ENCODE data around the gene MTMR11. TPM values are rescaled to one million over a fixed set of nuclear protein-coding genes. Genes with fewer than 3 reads are reported as not detected.
A peak's percentile ranks its signal among the peaks of the same experiment; 100 is the strongest.

Gene MTMR11, protein sequence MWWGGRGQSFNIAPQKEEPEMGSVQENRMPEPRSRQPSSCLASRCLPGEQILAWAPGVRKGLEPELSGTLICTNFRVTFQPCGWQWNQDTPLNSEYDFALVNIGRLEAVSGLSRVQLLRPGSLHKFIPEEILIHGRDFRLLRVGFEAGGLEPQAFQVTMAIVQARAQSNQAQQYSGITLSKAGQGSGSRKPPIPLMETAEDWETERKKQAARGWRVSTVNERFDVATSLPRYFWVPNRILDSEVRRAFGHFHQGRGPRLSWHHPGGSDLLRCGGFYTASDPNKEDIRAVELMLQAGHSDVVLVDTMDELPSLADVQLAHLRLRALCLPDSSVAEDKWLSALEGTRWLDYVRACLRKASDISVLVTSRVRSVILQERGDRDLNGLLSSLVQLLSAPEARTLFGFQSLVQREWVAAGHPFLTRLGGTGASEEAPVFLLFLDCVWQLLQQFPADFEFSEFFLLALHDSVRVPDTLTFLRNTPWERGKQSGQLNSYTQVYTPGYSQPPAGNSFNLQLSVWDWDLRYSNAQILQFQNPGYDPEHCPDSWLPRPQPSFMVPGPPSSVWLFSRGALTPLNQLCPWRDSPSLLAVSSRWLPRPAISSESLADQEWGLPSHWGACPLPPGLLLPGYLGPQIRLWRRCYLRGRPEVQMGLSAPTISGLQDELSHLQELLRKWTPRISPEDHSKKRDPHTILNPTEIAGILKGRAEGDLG
- 1 to 10 TPM; 1.3 TPM for total RNA-seq

DNA sequence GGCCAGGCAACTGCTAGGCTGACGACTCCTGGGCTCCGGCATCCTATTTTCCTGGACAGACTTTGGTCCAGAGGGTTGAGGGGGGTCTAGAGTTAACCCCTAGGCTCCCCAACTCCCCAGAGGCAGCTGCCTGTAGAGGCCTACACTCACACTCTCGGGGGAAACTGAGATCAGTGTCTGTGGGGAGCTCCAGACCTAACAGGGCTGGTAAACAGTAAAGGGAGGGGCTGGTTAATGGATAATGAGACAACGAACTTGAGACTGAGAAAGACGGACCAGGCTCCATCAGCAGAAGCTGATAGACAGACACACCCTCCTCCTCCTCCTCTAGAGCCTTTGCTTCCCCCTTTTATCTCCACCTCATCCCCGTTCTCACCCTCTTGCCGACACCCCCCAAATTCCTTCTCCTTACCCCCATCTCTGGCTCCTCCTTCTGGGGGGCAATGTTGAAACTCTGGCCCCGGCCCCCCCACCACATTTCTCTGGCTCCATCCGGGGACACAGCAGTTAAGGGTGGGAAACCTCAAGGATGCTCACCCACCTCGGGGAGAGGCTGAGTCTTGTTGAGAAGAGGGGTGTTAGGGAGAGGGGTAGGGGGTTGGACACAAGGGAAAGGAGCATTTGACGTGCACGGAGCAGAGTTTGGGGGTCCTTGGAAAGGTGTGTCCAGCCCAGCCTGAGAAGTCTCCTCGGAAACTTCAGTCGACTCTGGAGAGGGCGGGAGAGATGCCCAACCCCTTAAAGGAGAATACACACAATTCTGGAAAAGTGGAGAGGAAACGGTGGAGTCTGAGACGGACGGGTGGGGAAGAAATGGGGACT, at the start of gene MTMR11:
MTMR11 (minus strand) TSS at position 710 of the 822 bp plus-strand sequence; CDS start at position 478, 232 bp downstream.
- no peaks in the 10 kb centered on the region for H3K36me3 Mint-ChIP-seq (ENCODE audit: low read depth)
- CTCF ChIA-PET: interaction anchor here (0.6 kb wide), 2 partner anchors 175 to 405 kb away, joined by 3 to 4 read pairs; no protein-coding TSS in a partner anchor
- peaks cover 2% of the 10 kb centered on the region for H3K27me3 Mint-ChIP-seq
- intact Hi-C loops (cut with DNase I, micrococcal nuclease): no loop called here
- DNase-seq (no peak), ATAC-seq (no peak)
- H3K9me3 Mint-ChIP-seq (ENCODE audit: low read depth): no peaks in the 10 kb centered on the region
- H3K4me3 Mint-ChIP-seq: no peak within 1 kb of the TSS
- POLR2A ChIA-PET: no interaction called here
- peak within 1 kb of the TSS; percentile 51 for H3K27ac Mint-ChIP-seq
- peaks cover 37% of the 10 kb centered on the region for H3K4me1 Mint-ChIP-seq

- intact Hi-C loops (cut with DNase I, micrococcal nuclease): no loop called here
- no peaks in the 10 kb centered on the region for H3K9me3 Mint-ChIP-seq (ENCODE audit: low read depth)
Measured at GRCh38 chr1:149979972-149980540, 43.4 kb upstream of the MTMR11 start.

GRCh38 chr1:149979245-149979971, 42.7 kb upstream of the MTMR11 start:
- no peak overlapping the region for H3K4me3 Mint-ChIP-seq
- CTCF ChIA-PET: interaction anchor here (0.6 to 1.4 kb wide), 3 partner anchors 18 to 159 kb away, joined by 3 to 4 read pairs (median 3); no protein-coding TSS in a partner anchor
- H3K27me3 Mint-ChIP-seq: no peaks in the 10 kb centered on the region
- peaks cover 20% of the 10 kb centered on the region for H3K4me1 Mint-ChIP-seq
- DNase-seq: no peak
- H3K9me3 Mint-ChIP-seq (ENCODE audit: low read depth): no peaks in the 10 kb centered on the region
- peak; percentile 51 for ATAC-seq
- H3K27ac Mint-ChIP-seq: no peak overlapping the region
- H3K36me3 Mint-ChIP-seq (ENCODE audit: low read depth): peaks cover 28% of the 10 kb centered on the region
- POLR2A ChIA-PET: no interaction called here
- intact Hi-C loops (cut with DNase I, micrococcal nuclease): no loop called here

More at GRCh38 chr1:149979972-149980540, 43.4 kb upstream of the MTMR11 start:
- H3K36me3 Mint-ChIP-seq (ENCODE audit: low read depth): peaks cover 24% of the 10 kb centered on the region
- ATAC-seq: no peak
- no peak for DNase-seq
- no peaks in the 10 kb centered on the region for H3K27me3 Mint-ChIP-seq
- H3K27ac Mint-ChIP-seq: no peak overlapping the region
- ChIA-PET CTCF (interaction anchor here (0.6 to 1.4 kb wide), 4 partner anchors 19 to 182 kb away, joined by 3 to 4 read pairs (median 3); no protein-coding TSS in a partner anchor), POLR2A (no interaction called here)
- peaks cover 20% of the 10 kb centered on the region for H3K4me1 Mint-ChIP-seq
- no peak overlapping the region for H3K4me3 Mint-ChIP-seq

DNA sequence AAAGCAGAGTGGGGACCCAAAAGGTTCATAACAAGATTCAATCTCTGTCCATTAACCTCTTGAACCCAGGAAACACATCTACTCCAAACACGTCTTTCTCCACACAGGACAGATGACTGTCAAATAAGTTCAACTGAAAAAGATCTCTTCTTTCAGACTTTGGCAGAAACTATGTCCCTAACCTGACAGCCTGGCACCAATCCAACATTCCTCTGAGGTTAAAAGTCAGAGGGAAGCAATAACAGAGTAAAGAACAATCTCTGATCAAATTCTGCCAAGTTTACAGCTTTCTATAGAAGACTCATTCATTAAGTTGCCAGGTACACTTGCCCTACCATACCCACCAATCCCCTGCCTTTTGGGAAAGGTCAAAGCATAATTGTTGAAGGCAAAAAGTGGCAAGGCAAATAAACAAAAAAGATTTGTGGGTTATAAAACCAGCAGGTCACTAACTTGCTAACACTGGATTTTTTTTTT, 41.9 kb upstream of the MTMR11 start:
- no peak overlapping the region for H3K4me3 Mint-ChIP-seq
- intact Hi-C loops (cut with DNase I, micrococcal nuclease): no loop called here
- H3K36me3 Mint-ChIP-seq (ENCODE audit: low read depth): peaks cover 31% of the 10 kb centered on the region
- DNase-seq (no peak), ATAC-seq (no peak)
- POLR2A ChIA-PET: no interaction called here
- no peaks in the 10 kb centered on the region for H3K27me3 Mint-ChIP-seq
- no peak overlapping the region for H3K27ac Mint-ChIP-seq
- no peaks in the 10 kb centered on the region for H3K9me3 Mint-ChIP-seq (ENCODE audit: low read depth)
- CTCF ChIA-PET: no interaction called here
- peaks cover 20% of the 10 kb centered on the region for H3K4me1 Mint-ChIP-seq

DNA sequence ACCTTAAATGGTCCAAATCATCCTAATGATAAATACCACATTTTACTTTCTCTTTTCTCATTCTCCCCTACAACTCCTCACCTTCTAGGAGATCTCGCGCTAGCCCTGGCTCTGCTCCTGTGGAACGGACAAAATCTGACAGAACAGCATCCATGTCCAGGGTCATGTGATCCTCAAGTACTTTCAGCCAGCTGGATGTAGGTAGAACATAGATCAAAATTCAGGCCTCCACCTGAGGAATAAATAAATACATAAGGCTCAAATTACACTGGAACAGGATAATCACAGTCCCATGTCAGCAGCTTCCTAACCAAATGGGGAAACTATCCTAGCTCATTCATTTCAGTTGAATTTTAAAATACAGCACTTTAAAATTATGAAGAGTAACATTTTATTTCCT, 40.7 kb upstream of the MTMR11 start:
- Mint-ChIP-seq H3K36me3 (ENCODE audit: low read depth) (peaks cover 36% of the 10 kb centered on the region), H3K4me3 (no peak overlapping the region), H3K9me3 (ENCODE audit: low read depth) (no peaks in the 10 kb centered on the region), H3K27ac (no peak overlapping the region), H3K27me3 (no peaks in the 10 kb centered on the region), H3K4me1 (peaks cover 20% of the 10 kb centered on the region)
- ATAC-seq (no peak), DNase-seq (no peak)
- POLR2A ChIA-PET: no interaction called here
- CTCF ChIA-PET: no interaction called here
- intact Hi-C loops (cut with DNase I, micrococcal nuclease): no loop called here

DNA sequence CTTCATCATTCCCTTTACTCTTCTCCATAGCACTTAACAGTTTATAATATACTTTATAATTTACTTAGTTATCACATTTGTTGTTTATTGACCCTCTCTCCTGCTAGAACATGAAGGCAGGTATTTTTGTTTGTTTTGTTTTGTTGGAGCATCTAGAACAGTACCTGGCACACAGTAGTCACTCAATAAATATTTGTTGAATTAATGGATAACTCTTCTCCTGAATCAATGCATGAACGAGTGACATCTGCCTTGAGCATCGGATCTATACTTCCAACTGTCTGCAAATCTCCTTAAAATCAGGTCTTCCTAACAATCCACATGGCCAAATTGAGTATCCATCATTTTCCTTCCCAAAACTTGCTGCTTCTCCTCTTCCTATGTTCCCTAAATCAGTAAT, 35.9 kb upstream of the MTMR11 start:
- Mint-ChIP-seq H3K9me3 (ENCODE audit: low read depth) (no peaks in the 10 kb centered on the region), H3K27ac (no peak overlapping the region), H3K4me3 (no peak overlapping the region), H3K27me3 (no peaks in the 10 kb centered on the region), H3K4me1 (no peaks in the 10 kb centered on the region), H3K36me3 (ENCODE audit: low read depth) (peaks cover 50% of the 10 kb centered on the region)
- DNase-seq (no peak), ATAC-seq (no peak)
- intact Hi-C loops (cut with DNase I, micrococcal nuclease): no loop called here
- CTCF ChIA-PET: interaction anchor here (0.7 to 1.0 kb wide), 2 partner anchors 9 to 206 kb away, joined by 3 read pairs; no protein-coding TSS in a partner anchor
- POLR2A ChIA-PET: no interaction called here

GRCh38 chr1:149967646-149968045, 31.0 kb upstream of the MTMR11 start:
- intact Hi-C loops (cut with DNase I, micrococcal nuclease): no loop called here
- no peaks in the 10 kb centered on the region for H3K27me3 Mint-ChIP-seq
- DNase-seq (no peak), ATAC-seq (no peak)
- H3K4me1 Mint-ChIP-seq: peaks cover 7% of the 10 kb centered on the region
- H3K4me3 Mint-ChIP-seq: no peak overlapping the region
- H3K36me3 Mint-ChIP-seq (ENCODE audit: low read depth): peaks cover 44% of the 10 kb centered on the region
- ChIA-PET POLR2A (no interaction called here), CTCF (interaction anchor here (0.6 kb wide), 1 partner anchor 119 kb away, joined by 3 read pairs; no protein-coding TSS in a partner anchor)
- H3K9me3 Mint-ChIP-seq (ENCODE audit: low read depth): no peaks in the 10 kb centered on the region
- no peak overlapping the region for H3K27ac Mint-ChIP-seq

DNA sequence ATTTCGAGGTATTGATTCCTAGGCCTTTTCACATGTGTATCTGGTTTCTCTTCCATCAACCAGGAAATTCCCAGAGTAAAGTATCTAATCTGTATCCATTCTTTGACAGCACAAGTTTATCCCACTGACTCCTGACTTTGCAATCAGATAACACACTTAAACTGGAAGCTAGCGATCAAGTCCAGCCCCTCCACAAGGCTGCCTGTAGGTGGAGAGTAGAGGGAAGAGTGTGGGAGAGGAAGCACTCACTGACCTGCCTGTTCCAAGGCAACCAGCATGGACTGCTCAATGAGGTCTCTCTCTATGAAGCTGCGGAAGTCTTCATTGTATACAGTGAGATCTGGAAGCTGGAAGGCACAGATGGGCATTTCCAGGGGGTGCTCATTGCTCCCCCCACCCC, 30.4 kb upstream of the MTMR11 start:
- peaks cover 13% of the 10 kb centered on the region for H3K4me1 Mint-ChIP-seq
- no peaks in the 10 kb centered on the region for H3K9me3 Mint-ChIP-seq (ENCODE audit: low read depth)
- no peak for ATAC-seq
- ChIA-PET CTCF (interaction anchor here (0.6 kb wide), 2 partner anchors 44 to 342 kb away, joined by 3 to 4 read pairs; no protein-coding TSS in a partner anchor), POLR2A (no interaction called here)
- intact Hi-C loops (cut with DNase I, micrococcal nuclease): no loop called here
- no peaks in the 10 kb centered on the region for H3K27me3 Mint-ChIP-seq
- no peak overlapping the region for H3K4me3 Mint-ChIP-seq
- no peak overlapping the region for H3K27ac Mint-ChIP-seq
- H3K36me3 Mint-ChIP-seq (ENCODE audit: low read depth): peaks cover 42% of the 10 kb centered on the region
- DNase-seq: no peak

- no peaks in the 10 kb centered on the region for H3K9me3 Mint-ChIP-seq (ENCODE audit: low read depth)
- intact Hi-C loops (cut with DNase I, micrococcal nuclease): no loop called here
- ChIA-PET CTCF (interaction anchor here (0.6 to 1.1 kb wide), 2 partner anchors 45 to 84 kb away, joined by 3 read pairs; no protein-coding TSS in a partner anchor), POLR2A (no interaction called here)
- H3K27me3 Mint-ChIP-seq: no peaks in the 10 kb centered on the region
- H3K4me1 Mint-ChIP-seq: peaks cover 13% of the 10 kb centered on the region
- no peak for DNase-seq
- peaks cover 41% of the 10 kb centered on the region for H3K36me3 Mint-ChIP-seq (ENCODE audit: low read depth)
- H3K27ac Mint-ChIP-seq: no peak overlapping the region
- no peak overlapping the region for H3K4me3 Mint-ChIP-seq
- ATAC-seq: no peak
Measured at GRCh38 chr1:149966405-149966804, 29.7 kb upstream of the MTMR11 start.

DNA sequence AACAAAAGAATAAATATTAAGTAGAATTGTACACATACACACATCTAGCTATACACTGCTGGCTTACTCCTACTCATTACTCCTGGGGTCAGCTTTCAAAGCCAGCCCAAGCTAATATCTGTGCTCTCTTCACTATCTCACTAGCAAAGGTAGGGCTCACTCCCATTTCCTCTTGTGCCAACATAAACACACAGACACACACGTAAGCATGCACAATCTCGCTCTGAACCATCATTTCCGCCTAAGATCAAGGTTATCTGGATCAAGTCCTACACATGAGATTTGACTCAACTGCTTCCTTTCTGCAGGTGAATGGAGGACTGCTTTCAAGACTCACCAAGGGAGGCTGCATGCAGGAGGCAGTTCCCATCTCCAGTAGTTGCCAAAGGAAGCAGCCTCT, 28.8 kb upstream of the MTMR11 start:
- POLR2A ChIA-PET: interaction anchor here (0.6 kb wide), 1 partner anchor 196 kb away, joined by 3 read pairs; no protein-coding TSS in a partner anchor
- Mint-ChIP-seq H3K27ac (peak overlapping the region; percentile 23), H3K4me3 (no peak overlapping the region), H3K9me3 (ENCODE audit: low read depth) (no peaks in the 10 kb centered on the region), H3K27me3 (no peaks in the 10 kb centered on the region), H3K36me3 (ENCODE audit: low read depth) (peaks cover 39% of the 10 kb centered on the region), H3K4me1 (peaks cover 13% of the 10 kb centered on the region)
- ATAC-seq: peak; percentile 61
- DNase-seq: no peak
- CTCF ChIA-PET: interaction anchor here (0.6 to 1.2 kb wide), 3 partner anchors 32 to 1059 kb away, joined by 3 to 4 read pairs (median 3); no protein-coding TSS in a partner anchor
- intact Hi-C loops (cut with DNase I, micrococcal nuclease): no loop called here

All from activated CD4-positive, alpha-beta T cell treated with anti-CD3 and anti-CD28 coated beads for 36 hours (primary cell).